Ascending aorta (tissue), 2 donors: ENCODE results near the gene DGKG. TPM values are rescaled to one million over a fixed set of nuclear protein-coding genes. Genes with fewer than 3 reads are reported as not detected.
A peak's percentile ranks its signal among the peaks of the same experiment; 100 is the strongest.

Source experiments
- DNase-seq, 2 donors: peaks; one replicate each; pipeline ENCODE4 v3.0.0-alpha.2; 2019; ENCODE audit warnings: low spot score in 2 of 2
- H3K27ac ChIP-seq, 2 donors: fragments of 200-600 bp; sonication (generic); one replicate each; pipeline ENCODE4 v1.5.1; 2016 to 2017; ENCODE audit warnings: mild to moderate bottlenecking in 1 of 2
- H3K27me3 ChIP-seq: fragments of 200-600 bp; sonication (generic); one replicate; pipeline ENCODE4 v1.5.1; 2017
- H3K36me3 ChIP-seq, 2 donors: fragments of 200-600 bp; sonication (generic); one replicate each; pipeline ENCODE4 v1.5.1; 2016
- H3K4me1 ChIP-seq, 2 donors: fragments of 200-600 bp; sonication (generic); one replicate each; pipeline ENCODE4 v1.5.1; 2016 to 2017; ENCODE audit warnings: mild to moderate bottlenecking in 1 of 2
- H3K4me3 ChIP-seq, 2 donors: fragments of 200-600 bp; sonication (generic); one replicate each; pipeline ENCODE4 v1.5.1; 2016 to 2017; ENCODE audit warnings: mild to moderate bottlenecking in 1 of 2
- H3K9me3 ChIP-seq, 2 donors: fragments of 200-600 bp; sonication (generic); one replicate each; pipeline ENCODE4 v1.5.1; 2016
- CTCF ChIP-seq, 3 experiments: fragments of 200-600 bp in 2 of 3; fragments of 450-650 bp in 1 of 3; sonication (generic) in 2 of 3; IDR thresholded peaks; one replicate each; pipeline ENCODE4 v1.5.1; 2016 to 2019; ENCODE audit warnings: antibody characterized with exemption in 3 of 3, mild to moderate bottlenecking in 1 of 3, moderate library complexity in 1 of 3
- intact Hi-C: fragments of 100-400 bp; cut with DNase I; formaldehyde crosslinking; loops from one replicate; pipeline ENCODE4 v1.15.1; 2023
- total RNA-seq: library from RNA; depleted of rRNA; stranded (reverse); fragments of >200 nt; gene quantifications from one replicate; pipeline ENCODE4 v1.1.0, GENCODE V29; 2016

DGKG gene
- total RNA-seq, 1 donor from 2014 or later = 11.1 TPM

DNA sequence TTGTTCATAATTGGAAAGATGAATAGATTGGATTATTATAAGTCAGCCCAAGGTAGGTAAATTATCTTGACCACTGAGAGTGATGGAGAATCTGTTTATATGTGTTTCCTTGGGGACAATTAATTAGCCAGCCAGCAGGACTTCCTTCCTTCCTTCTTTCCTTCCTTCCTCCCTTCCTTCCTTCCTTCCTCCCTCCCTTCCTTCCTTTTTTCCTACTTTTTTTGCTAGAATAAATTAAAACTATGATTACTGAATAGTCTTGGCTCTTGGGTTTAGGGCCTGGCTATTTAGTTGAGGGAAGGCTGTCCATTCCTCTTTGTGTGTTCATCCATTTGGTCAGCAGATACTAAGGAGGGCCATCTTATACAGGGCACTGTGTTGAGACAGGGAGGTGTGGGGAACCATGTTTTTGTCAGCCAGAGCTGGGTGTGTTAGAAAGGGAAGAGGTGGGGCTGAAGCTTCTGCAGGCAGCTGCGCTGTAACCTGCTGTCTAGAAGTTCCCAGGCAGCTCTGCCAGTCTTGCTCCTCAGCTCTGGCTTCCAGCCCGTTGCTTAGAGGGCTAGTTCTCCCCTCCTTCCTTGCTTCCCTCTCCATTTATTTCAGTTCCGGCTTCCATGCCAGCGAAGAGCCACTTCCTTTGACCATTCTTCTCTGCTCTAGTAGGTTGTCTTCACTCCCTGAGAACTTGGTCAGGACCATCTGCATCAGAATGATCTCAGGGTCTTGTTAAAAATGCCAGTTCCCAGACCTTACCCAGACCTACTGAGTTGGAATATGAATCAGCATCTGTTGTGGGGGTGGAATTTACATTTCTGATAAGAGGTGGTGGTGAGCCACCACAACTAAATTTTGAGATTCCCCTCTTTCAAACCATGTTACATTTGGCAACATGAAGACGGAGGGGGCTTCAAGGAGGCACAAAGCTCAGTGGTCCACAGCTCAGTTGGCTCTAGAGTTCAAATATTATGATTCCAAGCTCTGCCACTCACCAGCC is 113.9 kb downstream of the DGKG start:
- Histone ChIP-seq H3K36me3 (peaks cover 0 to 3% of the 10 kb centered on the region in 2 donors), H3K4me1 (no peaks in the 10 kb centered on the region), H3K9me3 (no peaks in the 10 kb centered on the region), H3K27ac (no peak overlapping the region), H3K4me3 (no peak overlapping the region), H3K27me3 (no peaks in the 10 kb centered on the region)
- no peak for TF ChIP-seq CTCF (IDR thresholded peaks at IDR 0.05)
- DNase-seq = no peak
- intact Hi-C loops = no loop called here

DNA sequence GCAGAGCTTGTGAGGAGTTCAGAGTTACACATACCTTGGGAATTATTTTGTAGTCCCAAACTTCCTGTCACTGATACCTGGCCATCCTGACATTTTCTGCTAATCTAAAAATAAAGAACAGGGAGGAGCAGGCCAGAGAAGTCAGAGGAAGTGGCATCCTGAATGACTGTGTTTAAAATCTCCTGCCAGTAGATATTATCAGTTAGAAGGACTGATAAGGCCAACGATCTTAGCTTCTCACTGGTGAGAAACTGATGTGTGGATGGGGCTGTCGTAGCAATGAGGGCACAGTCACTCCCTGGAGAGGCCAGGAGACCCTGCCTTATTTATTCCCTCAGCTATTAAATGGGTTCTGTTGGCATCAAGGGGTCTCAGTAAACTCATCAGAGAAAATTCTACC is 115.1 kb downstream of the DGKG start:
- Histone ChIP-seq H3K9me3 (no peaks in the 10 kb centered on the region), H3K4me1 (peaks cover 0 to 5% of the 10 kb centered on the region in 2 donors), H3K27ac (no peak overlapping the region), H3K36me3 (peaks cover 0 to 3% of the 10 kb centered on the region in 2 donors), H3K4me3 (no peak overlapping the region), H3K27me3 (no peaks in the 10 kb centered on the region)
- no peak for TF ChIP-seq CTCF (IDR thresholded peaks at IDR 0.05)
- intact Hi-C loops = no loop called here
- DNase-seq = no peak

DNA sequence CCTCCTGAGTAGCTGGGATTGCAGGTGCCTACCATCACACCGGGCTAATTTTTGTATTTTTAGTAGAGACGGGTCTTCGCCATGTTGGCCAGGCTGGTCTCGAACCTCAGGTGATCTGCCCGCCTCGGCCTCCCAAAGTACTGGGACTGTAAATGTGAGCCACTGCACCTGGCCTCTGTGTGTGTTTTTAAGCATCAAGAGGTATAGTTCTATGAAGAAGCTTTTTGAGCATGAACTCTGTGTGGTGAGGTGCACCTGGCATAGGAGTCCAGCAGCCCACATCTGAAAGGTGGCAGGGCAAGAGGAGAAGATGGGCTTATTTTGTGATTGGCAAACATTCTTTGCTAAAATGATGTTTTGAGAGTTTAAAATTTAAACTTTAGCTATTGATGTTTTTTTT is 118.0 kb downstream of the DGKG start:
- Histone ChIP-seq H3K36me3 (no peaks in the 10 kb centered on the region), H3K9me3 (no peaks in the 10 kb centered on the region), H3K27me3 (no peaks in the 10 kb centered on the region), H3K27ac (no peak overlapping the region), H3K4me3 (no peak overlapping the region), H3K4me1 (peaks cover 0 to 5% of the 10 kb centered on the region in 2 donors)
- intact Hi-C loops = no loop called here
- TF ChIP-seq CTCF (IDR thresholded peaks at IDR 0.05) = no peak
- no peak for DNase-seq

GRCh38 chr3:186241910-186242821 is 119.9 kb downstream of the DGKG start:
- TF ChIP-seq CTCF (IDR thresholded peaks at IDR 0.05) = peak; percentile 31 to 38 (median 38)
- Histone ChIP-seq H3K27ac (no peak overlapping the region), H3K9me3 (no peaks in the 10 kb centered on the region), H3K4me3 (peak overlapping the region; percentile 41), H3K36me3 (no peaks in the 10 kb centered on the region), H3K4me1 (peaks cover 0 to 5% of the 10 kb centered on the region in 2 donors), H3K27me3 (no peaks in the 10 kb centered on the region)
- DNase-seq = peak; percentile 39 to 82
- intact Hi-C loops = loop anchor here (2.0 kb wide), 1 partner anchor 259 kb away; no protein-coding TSS in a partner anchor

DNA sequence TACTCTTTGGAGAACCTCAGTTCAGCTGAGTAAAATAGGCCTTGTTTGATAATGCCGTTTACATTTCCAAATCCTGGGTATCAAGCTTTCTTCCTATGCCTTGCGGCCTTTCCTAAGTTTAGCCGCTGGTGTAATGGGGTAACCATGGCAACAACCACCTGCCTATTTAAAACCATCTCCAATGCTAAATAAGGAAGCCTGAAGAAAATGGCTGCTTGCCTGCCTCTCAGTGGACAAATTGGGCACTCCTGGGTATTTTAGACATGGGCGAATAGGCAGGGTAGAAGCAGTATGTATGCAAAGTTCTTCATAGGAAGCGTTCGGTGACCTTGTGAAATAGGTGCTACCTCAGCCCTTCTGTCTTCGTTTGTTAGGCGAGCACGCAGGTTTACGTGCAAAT is 122.7 kb downstream of the DGKG start:
- intact Hi-C loops = no loop called here
- Histone ChIP-seq H3K36me3 (no peaks in the 10 kb centered on the region), H3K27ac (no peak overlapping the region), H3K27me3 (no peaks in the 10 kb centered on the region), H3K4me1 (peaks cover 0 to 5% of the 10 kb centered on the region in 2 donors), H3K9me3 (no peaks in the 10 kb centered on the region), H3K4me3 (no peak overlapping the region)
- peak in 1 of 3 experiments; percentile 25 for TF ChIP-seq CTCF (IDR thresholded peaks at IDR 0.05)
- DNase-seq = peak in 1 of 2 donors; percentile 43
